ENCODE results near the gene DDX27. TPM values are rescaled to one million over a fixed set of nuclear protein-coding genes. Genes with fewer than 3 reads are reported as not detected.
"Not testable (repeated sequence)": the region's sequence is repeated elsewhere in the genome, so short reads cannot be mapped to it uniquely, and the experiment has no call there.

The DDX27 gene
- total and polyA plus RNA-seq, 2 experiments from 2014 or later: 29.1 to 33.9 TPM

GRCh38 chr20:49179368-49180277 is 39.6 kb upstream of the DDX27 start:
- no peak for DNase-seq (ENCODE audit: low spot score)
- Histone ChIP-seq H3K27me3 (no peaks in the 10 kb centered on the region), H2AFZ (no peak overlapping the region), H3K4me3 (no peak overlapping the region), H3K4me2 (peak overlapping the region; percentile 38), H3K36me3 (replicated peaks; ENCODE audit: insufficient read depth, low read depth) (no peaks in the 10 kb centered on the region), H3K4me1 (ENCODE audit: insufficient read depth) (peaks cover 33% of the 10 kb centered on the region), H3K27ac (peak overlapping the region; percentile 70), H4K20me1 (ENCODE audit: insufficient read depth, poor library complexity, severe bottlenecking) (peaks cover 95% of the 10 kb centered on the region), H3K9me3 (ENCODE audit: low read depth) (no peaks in the 10 kb centered on the region), H3K79me2 (peaks cover 98% of the 10 kb centered on the region), H3K9me2 (replicated peaks; ENCODE audit: insufficient read depth) (no peaks in the 10 kb centered on the region)
- WGBS (ENCODE audit: low lambda C conversion rate, missing lambda C conversion rate): 62% methylated on average over 1 of the region's 1 CpG
- no peak for TF ChIP-seq EZH2 (IDR thresholded peaks at IDR 0.05; ENCODE audit: borderline replicate concordance)
- TF ChIP-seq EZH2phosphoT487 (IDR thresholded peaks at IDR 0.05; ENCODE audit: low read depth, severe bottlenecking, unreplicated experiment): no peak
- no peak for TF ChIP-seq CTCF (IDR thresholded peaks at IDR 0.05; ENCODE audit: poor library complexity)

GRCh38 chr20:49181265-49181877 is 37.8 kb upstream of the DDX27 start:
- Histone ChIP-seq H3K27me3 (no peaks in the 10 kb centered on the region), H3K4me2 (no peak overlapping the region), H3K9me3 (ENCODE audit: low read depth) (no peaks in the 10 kb centered on the region), H3K27ac (no peak overlapping the region), H3K4me3 (no peak overlapping the region), H3K36me3 (replicated peaks; ENCODE audit: insufficient read depth, low read depth) (no peaks in the 10 kb centered on the region), H3K9me2 (replicated peaks; ENCODE audit: insufficient read depth) (no peaks in the 10 kb centered on the region), H2AFZ (no peak overlapping the region), H3K4me1 (ENCODE audit: insufficient read depth) (peaks cover 49% of the 10 kb centered on the region), H4K20me1 (ENCODE audit: insufficient read depth, poor library complexity, severe bottlenecking) (peaks cover 99% of the 10 kb centered on the region), H3K79me2 (peaks cover 100% of the 10 kb centered on the region)
- TF ChIP-seq CTCF (IDR thresholded peaks at IDR 0.05; ENCODE audit: poor library complexity) (no peak), EZH2phosphoT487 (IDR thresholded peaks at IDR 0.05; ENCODE audit: low read depth, severe bottlenecking, unreplicated experiment) (no peak), EZH2 (IDR thresholded peaks at IDR 0.05; ENCODE audit: borderline replicate concordance) (no peak)
- 82% methylated on average over 8 of the region's 8 CpGs for WGBS (ENCODE audit: low lambda C conversion rate, missing lambda C conversion rate)
- no peak for DNase-seq (ENCODE audit: low spot score)

- H4K20me1 ChIP-seq (ENCODE audit: insufficient read depth, poor library complexity, severe bottlenecking): peaks cover 84% of the 10 kb centered on the region
- no peak overlapping the region for H3K27ac ChIP-seq
- H3K4me2 ChIP-seq: no peak overlapping the region
- no peaks in the 10 kb centered on the region for H3K9me2 ChIP-seq (replicated peaks; ENCODE audit: insufficient read depth)
- TF ChIP-seq EZH2 (IDR thresholded peaks at IDR 0.05; ENCODE audit: borderline replicate concordance) (no peak), CTCF (IDR thresholded peaks at IDR 0.05; ENCODE audit: poor library complexity) (no peak), EZH2phosphoT487 (IDR thresholded peaks at IDR 0.05; ENCODE audit: low read depth, severe bottlenecking, unreplicated experiment) (no peak)
- DNase-seq (ENCODE audit: low spot score): no peak
- H3K79me2 ChIP-seq: peaks cover 92% of the 10 kb centered on the region
- H3K4me1 ChIP-seq (ENCODE audit: insufficient read depth): peaks cover 49% of the 10 kb centered on the region
- H3K4me3 ChIP-seq: no peak overlapping the region
- H2AFZ ChIP-seq: no peak overlapping the region
- H3K36me3 ChIP-seq (replicated peaks; ENCODE audit: insufficient read depth, low read depth): no peaks in the 10 kb centered on the region
- WGBS (ENCODE audit: low lambda C conversion rate, missing lambda C conversion rate): 96% methylated on average over 3 of the region's 3 CpGs
- no peaks in the 10 kb centered on the region for H3K9me3 ChIP-seq (ENCODE audit: low read depth)
- no peaks in the 10 kb centered on the region for H3K27me3 ChIP-seq
These were observed 35.8 kb upstream of the DDX27 start for GRCh38 chr20:49183444-49183843.

- Histone ChIP-seq H3K27ac (peak overlapping the region; percentile 15), H3K79me2 (peaks cover 85% of the 10 kb centered on the region), H3K4me1 (ENCODE audit: insufficient read depth) (peaks cover 49% of the 10 kb centered on the region), H3K4me2 (peak overlapping the region; percentile 82), H4K20me1 (ENCODE audit: insufficient read depth, poor library complexity, severe bottlenecking) (peaks cover 77% of the 10 kb centered on the region)
- WGBS (ENCODE audit: low lambda C conversion rate, missing lambda C conversion rate): 86% methylated on average over 5 of the region's 5 CpGs
- H2AFZ ChIP-seq; H3K4me3 ChIP-seq; H3K9me2 ChIP-seq (replicated peaks; ENCODE audit: insufficient read depth); H3K9me3 ChIP-seq (ENCODE audit: low read depth); DNase-seq (ENCODE audit: low spot score); H3K36me3 ChIP-seq (replicated peaks; ENCODE audit: insufficient read depth, low read depth); H3K27me3 ChIP-seq: not testable (repeated sequence)
These were observed 35.1 kb upstream of the DDX27 start for GRCh38 chr20:49184084-49184501.
